Inflammatory macrophage (primary cell): ENCODE measurements around the gene ATOH8.
A peak's percentile ranks its signal among the peaks of the same experiment; 100 is the strongest.

Source experiments
- DNase-seq, 2 donors: peaks; one replicate each; pipeline ENCODE4 v3.0.0-alpha.2; 2020 to 2022

ATOH8 gene

GRCh38 chr2:85772019-85772745 is 18.4 kb downstream of the ATOH8 start:
- DNase-seq, result no peak

GRCh38 chr2:85772841-85773491 is 19.2 kb downstream of the ATOH8 start:
- DNase-seq, result no peak

- no peak for DNase-seq
These were observed 19.9 kb downstream of the ATOH8 start for GRCh38 chr2:85773692-85774091.

- DNase-seq, result no peak
These were observed 20.6 kb downstream of the ATOH8 start for GRCh38 chr2:85774126-85774978.

- DNase-seq, result no peak
These were observed 21.9 kb downstream of the ATOH8 start for GRCh38 chr2:85775406-85776381.

GRCh38 chr2:85776672-85777071 is 22.9 kb downstream of the ATOH8 start:
- no peak for DNase-seq

GRCh38 chr2:85777441-85777861 is 23.7 kb downstream of the ATOH8 start:
- no peak for DNase-seq

- DNase-seq, result no peak
These were observed 25.0 kb downstream of the ATOH8 start for GRCh38 chr2:85778646-85779379.

- peak in 1 of 2 donors; percentile 64 for DNase-seq
These were observed 26.0 kb downstream of the ATOH8 start for GRCh38 chr2:85779641-85780315.

GRCh38 chr2:85780316-85781012 is 26.7 kb downstream of the ATOH8 start:
- no peak for DNase-seq

- DNase-seq, result no peak
These were observed 27.2 kb downstream of the ATOH8 start for GRCh38 chr2:85781013-85781332.

- no peak for DNase-seq
These were observed 30.0 kb downstream of the ATOH8 start for GRCh38 chr2:85783796-85784195.

GRCh38 chr2:85784474-85784986 is 30.7 kb downstream of the ATOH8 start:
- no peak for DNase-seq

GRCh38 chr2:85785027-85785822 is 31.4 kb downstream of the ATOH8 start:
- DNase-seq, result no peak

GRCh38 chr2:85785871-85786270 is 32.1 kb downstream of the ATOH8 start:
- DNase-seq, result no peak

GRCh38 chr2:85786444-85786843 is 32.7 kb downstream of the ATOH8 start:
- DNase-seq, result no peak

GRCh38 chr2:85786865-85787264 is 33.1 kb downstream of the ATOH8 start:
- DNase-seq, result no peak

GRCh38 chr2:85787282-85787980 is 33.6 kb downstream of the ATOH8 start:
- DNase-seq, result no peak

GRCh38 chr2:85787981-85788340 is 34.2 kb downstream of the ATOH8 start:
- no peak for DNase-seq
